Erythroblast (primary cell): ENCODE results near the gene UNCX.

ENCODE experiments used
- GATA1 ChIP-seq: IDR thresholded peaks from 2 replicates; pipeline ENCODE4 v1.6.1; 2011; ENCODE audit warnings: low read depth, mild to moderate bottlenecking, control low read depth, low read length, moderate library complexity
- POLR2A ChIP-seq: IDR thresholded peaks from 2 replicates; pipeline ENCODE4 v1.6.1; 2011; ENCODE audit warnings: mild to moderate bottlenecking, low read length

DNA sequence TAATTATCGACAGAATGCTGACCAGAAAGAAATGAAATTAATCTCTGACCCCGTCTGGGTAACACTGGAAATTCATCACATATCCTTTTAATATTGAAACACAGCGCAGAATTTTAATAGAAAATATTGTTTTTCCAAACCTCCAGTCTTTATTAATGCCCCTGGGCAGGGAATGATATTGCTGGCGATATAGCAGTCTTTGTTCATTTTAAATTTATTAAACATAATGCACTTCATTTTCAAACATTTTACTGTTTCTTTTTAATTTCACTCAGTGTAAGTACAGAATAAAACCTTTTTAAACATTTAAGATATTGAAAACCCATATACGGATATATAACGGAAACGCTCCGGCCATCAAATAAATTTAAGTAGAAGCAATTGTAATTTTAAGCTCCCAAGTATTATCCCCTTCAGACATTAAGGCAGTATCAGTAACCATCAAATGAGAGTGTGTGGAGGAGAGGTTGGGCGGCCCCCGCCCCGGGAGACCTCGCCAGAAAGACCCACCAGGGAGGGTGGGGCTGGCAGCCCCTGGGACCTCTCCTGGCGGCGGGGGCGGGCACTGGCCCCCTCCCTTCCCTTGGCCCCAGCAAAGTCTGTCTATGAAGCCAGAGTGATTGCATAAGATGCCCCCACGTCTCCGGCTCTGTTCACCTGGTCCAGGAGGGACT is 10.8 kb downstream of the UNCX start:
- no peak for TF ChIP-seq POLR2A
- TF ChIP-seq GATA1 = no peak
